HG03045 (cell line): ENCODE results near the gene TRIP10.
"Not testable (repeated sequence)": the region's sequence is repeated elsewhere in the genome, so short reads cannot be mapped to it uniquely, and the experiment has no call there.

Experiments
- ATAC-seq: cut with Tn5 transposase; IDR thresholded peaks from one replicate; pipeline ENCODE4 v1.9.1; 2021; ENCODE audit warnings: mild to moderate bottlenecking, moderate library complexity; ENCODE audit not compliant: unreplicated experiment

The TRIP10 gene

GRCh38 chr19:6790194-6791128 is 51.0 kb downstream of the TRIP10 start:
- no peak for ATAC-seq

- ATAC-seq: no peak
Observed at GRCh38 chr19:6791237-6791636, 51.8 kb downstream of the TRIP10 start.

GRCh38 chr19:6793411-6793810 is 53.9 kb downstream of the TRIP10 start:
- no peak for ATAC-seq

- no peak for ATAC-seq
Observed at GRCh38 chr19:6793973-6794372, 54.5 kb downstream of the TRIP10 start.

GRCh38 chr19:6794686-6795431 is 55.4 kb downstream of the TRIP10 start:
- ATAC-seq: no peak

- ATAC-seq: no peak
Observed at GRCh38 chr19:6796278-6796677, 56.8 kb downstream of the TRIP10 start.

GRCh38 chr19:6797646-6798045 is 58.2 kb downstream of the TRIP10 start:
- ATAC-seq: no peak

- not testable (repeated sequence) for ATAC-seq
Observed at GRCh38 chr19:6800160-6800790, 60.8 kb downstream of the TRIP10 start.

GRCh38 chr19:6800991-6801484 is 61.6 kb downstream of the TRIP10 start:
- no peak for ATAC-seq
